GM12878 (cell line): ENCODE results near the gene TPPP.
"Not testable (repeated sequence)": the region's sequence is repeated elsewhere in the genome, so short reads cannot be mapped to it uniquely, and the experiment has no call there.

ENCODE experiments used
- BCLAF1 ChIP-seq: fragments of 450-650 bp; IDR thresholded peaks from 2 replicates; pipeline ENCODE4 v1.6.1; 2017; ENCODE audit warnings: antibody characterized with exemption, mild to moderate bottlenecking, moderate library complexity
- IKZF1 ChIP-seq: fragments of 450-650 bp; conservative IDR thresholded peaks from 2 replicates; pipeline ENCODE4 v1.6.1; 2017; ENCODE audit warnings: antibody characterized with exemption, mild to moderate bottlenecking
- MXI1 ChIP-seq: fragments of 150-350 bp; IDR thresholded peaks from 2 replicates; pipeline ENCODE4 v1.6.1; 2011; ENCODE audit warnings: low read depth, mild to moderate bottlenecking, inconsistent platforms, low read length, improper control_type of control experiment
- SIN3A ChIP-seq: IDR thresholded peaks from 2 replicates; pipeline ENCODE4 v1.6.1; 2012; ENCODE audit warnings: low read depth, low read length, improper control_type of control experiment
- TF ChIP-seq, protein P1 (sequence below), 3 experiments: IDR thresholded peaks in 2 of 3; conservative IDR thresholded peaks in 1 of 3; 2 replicates each; pipeline ENCODE4 v1.5.1; 2011; ENCODE audit warnings: low read depth in 3 of 3, low read length in 3 of 3, mild to moderate bottlenecking in 3 of 3, control low read depth in 2 of 3, moderate library complexity in 2 of 3, inconsistent platforms in 1 of 3, mixed read lengths in 1 of 3; ENCODE audit not compliant: control insufficient read depth in 2 of 3, insufficient read depth in 1 of 3; ENCODE audit errors: extremely low read depth in 1 of 3

GRCh38 chr5:678521-678920 is 14.6 kb downstream of the TPPP start:
- not testable (repeated sequence) for TF ChIP-seq IKZF1, MXI1, SIN3A, BCLAF1
- TF ChIP-seq, protein P1, sequence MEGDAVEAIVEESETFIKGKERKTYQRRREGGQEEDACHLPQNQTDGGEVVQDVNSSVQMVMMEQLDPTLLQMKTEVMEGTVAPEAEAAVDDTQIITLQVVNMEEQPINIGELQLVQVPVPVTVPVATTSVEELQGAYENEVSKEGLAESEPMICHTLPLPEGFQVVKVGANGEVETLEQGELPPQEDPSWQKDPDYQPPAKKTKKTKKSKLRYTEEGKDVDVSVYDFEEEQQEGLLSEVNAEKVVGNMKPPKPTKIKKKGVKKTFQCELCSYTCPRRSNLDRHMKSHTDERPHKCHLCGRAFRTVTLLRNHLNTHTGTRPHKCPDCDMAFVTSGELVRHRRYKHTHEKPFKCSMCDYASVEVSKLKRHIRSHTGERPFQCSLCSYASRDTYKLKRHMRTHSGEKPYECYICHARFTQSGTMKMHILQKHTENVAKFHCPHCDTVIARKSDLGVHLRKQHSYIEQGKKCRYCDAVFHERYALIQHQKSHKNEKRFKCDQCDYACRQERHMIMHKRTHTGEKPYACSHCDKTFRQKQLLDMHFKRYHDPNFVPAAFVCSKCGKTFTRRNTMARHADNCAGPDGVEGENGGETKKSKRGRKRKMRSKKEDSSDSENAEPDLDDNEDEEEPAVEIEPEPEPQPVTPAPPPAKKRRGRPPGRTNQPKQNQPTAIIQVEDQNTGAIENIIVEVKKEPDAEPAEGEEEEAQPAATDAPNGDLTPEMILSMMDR (IDR thresholded peaks at IDR 0.05 in 2 of 3, conservative IDR thresholded peaks at IDR 0.05 in 1 of 3; ENCODE audit: control insufficient read depth in 2 of 3, extremely low read depth in 1 of 3, insufficient read depth in 1 of 3, low read depth in 3 of 3, low read length in 3 of 3) = not testable (repeated sequence)
